Measurements from ENCODE around the gene LANCL3.
"Not testable (repeated sequence)": the region's sequence is repeated elsewhere in the genome, so short reads cannot be mapped to it uniquely, and the experiment has no call there.

Gene LANCL3

DNA sequence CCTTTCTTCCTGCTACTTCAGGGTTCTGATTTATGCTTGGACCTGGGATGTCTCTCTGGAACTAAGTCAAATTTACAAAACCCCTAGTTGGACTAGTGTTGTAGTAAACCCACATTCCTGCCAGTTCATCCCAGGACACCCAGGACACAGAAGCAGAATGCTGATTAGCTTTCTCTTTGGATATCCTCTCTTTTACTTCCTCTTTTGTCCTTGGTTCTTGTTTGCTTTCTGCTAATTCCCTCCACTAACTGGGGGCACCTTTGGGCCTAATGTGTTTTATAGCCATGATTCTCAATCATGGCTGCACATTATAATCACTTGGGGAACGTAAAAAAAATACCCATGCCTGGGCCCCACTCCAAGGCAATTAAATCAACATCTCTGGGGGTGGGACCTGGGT lies 42.5 kb downstream of the LANCL3 start:
- DNase-seq (ENCODE audit: low read depth, low spot score), result no peak

GRCh38 chrX:37627602-37628001 lies 56.1 kb downstream of the LANCL3 start:
- DNase-seq (ENCODE audit: low read depth, low spot score), result no peak

- no peak for DNase-seq (ENCODE audit: low read depth, low spot score)
These were observed 66.6 kb downstream of the LANCL3 start for GRCh38 chrX:37638047-37638446.

DNA sequence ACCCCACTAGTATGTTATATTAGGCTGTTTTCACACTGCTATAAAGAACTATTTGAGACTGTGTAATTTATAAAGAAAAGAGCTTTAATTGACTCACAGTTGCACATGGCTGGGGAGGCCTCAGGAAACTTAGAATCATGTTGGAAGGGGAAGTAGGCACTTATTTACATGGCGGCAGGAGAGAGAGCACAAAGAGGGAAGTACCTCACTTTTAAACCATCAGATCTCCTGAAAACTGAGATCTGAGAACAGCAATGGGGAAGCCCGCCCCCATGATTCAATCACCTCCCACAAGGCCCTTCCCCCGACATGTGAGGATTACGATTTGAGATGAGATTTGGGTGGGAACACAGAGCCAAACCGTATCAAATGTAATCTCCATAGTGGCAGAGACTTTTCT lies 68.7 kb downstream of the LANCL3 start:
- no peak for DNase-seq (ENCODE audit: low read depth, low spot score)

DNA sequence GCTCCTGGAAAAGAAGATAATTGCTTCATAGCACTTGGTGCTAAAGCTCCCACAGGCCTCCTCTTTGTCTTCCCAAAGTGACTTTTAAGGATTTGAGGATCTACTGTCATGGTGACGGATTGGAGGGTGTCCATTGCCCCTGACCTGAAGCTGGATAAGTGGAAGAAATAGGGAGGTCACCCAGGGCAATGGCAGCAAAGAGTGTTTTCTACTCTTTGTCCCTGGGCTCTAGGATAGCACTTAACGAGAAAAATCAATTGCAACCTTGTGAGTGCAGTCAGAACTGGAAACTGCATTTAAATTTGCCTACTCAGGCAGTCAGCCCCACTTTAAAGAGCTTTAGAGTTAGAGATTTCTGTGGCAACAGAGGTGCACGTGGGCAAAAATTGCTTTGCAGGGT lies 70.4 kb downstream of the LANCL3 start:
- no peak for DNase-seq (ENCODE audit: low read depth, low spot score)

DNA sequence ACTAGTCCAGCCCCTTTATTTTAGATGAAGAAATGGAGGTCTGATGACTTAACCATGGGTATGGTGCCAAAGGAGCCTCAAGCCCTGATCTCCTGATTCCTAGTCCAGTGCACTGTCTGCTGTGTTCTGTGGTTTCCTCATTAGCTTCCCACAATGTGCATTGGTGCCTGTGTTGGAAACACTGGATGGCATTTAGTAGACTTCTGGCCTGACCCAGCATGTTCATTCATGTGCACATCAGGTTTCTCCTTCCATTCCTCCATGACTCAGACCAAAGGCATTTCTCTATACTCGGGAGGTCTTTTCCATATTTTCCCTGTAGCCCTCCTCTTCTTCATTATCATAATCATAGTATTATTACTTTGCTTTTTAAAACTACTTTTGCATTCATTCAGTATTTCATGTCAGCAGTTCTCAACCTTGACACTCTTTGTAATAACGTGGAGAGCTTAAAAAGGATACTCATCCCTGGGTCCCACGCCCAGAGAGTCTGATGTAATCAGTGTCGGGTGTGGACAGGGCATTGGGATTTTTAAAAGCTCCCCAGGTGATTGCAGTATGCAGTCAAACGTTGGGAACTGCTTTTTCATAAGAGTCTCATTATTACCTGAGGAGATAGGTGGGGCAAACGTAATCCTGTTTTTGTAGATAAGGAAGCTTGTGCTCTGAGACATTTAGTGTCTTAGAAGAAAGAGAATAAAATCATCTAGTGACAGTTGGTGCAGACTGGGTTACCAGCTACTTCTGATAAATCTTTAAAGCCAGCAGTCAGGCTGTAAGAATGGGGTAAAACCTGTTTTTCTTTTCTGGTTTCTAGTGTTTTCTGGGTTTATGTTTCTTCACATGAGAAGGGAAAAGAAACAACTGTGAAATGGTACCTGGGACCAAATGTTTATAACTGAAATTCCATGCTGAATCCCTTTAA lies 73.2 kb downstream of the LANCL3 start:
- DNase-seq (ENCODE audit: low read depth, low spot score), result no peak

DNA sequence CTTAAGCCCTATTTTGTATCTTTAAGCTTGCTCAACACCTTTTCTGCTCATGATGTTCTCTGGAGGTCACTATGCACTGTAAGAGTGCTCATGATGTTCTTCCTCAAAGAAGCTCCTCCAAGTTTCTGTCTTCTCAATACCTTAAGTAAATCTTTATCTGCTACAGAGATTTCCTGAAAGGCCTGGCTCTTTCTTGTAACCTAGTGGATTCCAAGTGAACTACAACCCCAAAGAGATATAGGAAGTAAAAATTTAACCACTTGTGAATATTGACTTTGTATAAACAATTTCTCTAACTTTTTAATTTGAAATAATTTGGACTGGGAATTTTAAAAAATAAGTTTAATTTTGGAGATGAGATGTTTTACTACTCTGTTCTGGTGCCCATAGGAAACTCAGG lies 74.8 kb downstream of the LANCL3 start:
- DNase-seq (ENCODE audit: low read depth, low spot score), result no peak

DNA sequence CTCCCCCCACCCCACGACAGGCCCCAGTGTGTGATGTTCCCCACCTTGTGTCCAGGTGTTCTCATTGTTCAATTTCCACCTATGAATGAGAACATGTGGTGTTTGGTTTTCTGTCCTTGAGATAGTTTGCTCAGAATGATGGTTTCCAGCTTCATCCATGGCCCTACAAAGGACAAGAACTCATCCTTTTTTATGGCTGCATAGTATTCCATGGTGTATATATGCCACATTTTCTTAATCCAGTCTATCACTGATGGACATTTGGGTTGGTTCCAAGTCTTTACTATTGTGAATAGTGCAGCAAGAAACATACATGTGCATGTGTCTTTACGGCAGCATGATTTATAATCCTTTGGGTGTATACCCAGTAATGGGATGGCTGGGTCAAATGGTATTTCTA lies 79.4 kb downstream of the LANCL3 start:
- not testable (repeated sequence) for DNase-seq (ENCODE audit: low read depth, low spot score)

DNA sequence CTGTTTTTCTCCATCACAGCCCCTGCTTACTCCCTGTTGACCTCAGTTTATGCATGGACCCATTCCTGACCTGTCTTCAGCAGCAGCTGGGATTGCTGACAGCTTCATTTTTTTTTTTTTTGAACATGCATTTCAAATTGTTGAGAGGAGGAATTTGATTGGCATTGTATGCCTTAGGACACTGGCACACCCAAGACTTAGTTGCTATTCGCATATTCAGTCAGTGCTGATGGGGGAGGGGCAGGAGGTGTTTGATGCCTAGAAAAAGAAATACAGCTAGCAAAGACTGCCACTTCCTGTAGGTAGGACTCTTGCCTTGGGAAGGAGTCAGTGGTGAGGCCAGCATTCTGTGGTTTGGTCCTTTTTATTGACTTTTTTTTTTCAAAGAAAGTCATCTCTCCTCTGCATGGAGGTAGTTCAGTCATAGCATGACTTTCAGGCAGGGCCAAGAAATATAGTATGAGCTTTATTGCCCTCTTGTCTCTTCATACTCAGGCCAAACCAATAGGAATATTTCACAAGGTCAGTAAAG lies 80.5 kb downstream of the LANCL3 start:
- no peak for DNase-seq (ENCODE audit: low read depth, low spot score)

DNA sequence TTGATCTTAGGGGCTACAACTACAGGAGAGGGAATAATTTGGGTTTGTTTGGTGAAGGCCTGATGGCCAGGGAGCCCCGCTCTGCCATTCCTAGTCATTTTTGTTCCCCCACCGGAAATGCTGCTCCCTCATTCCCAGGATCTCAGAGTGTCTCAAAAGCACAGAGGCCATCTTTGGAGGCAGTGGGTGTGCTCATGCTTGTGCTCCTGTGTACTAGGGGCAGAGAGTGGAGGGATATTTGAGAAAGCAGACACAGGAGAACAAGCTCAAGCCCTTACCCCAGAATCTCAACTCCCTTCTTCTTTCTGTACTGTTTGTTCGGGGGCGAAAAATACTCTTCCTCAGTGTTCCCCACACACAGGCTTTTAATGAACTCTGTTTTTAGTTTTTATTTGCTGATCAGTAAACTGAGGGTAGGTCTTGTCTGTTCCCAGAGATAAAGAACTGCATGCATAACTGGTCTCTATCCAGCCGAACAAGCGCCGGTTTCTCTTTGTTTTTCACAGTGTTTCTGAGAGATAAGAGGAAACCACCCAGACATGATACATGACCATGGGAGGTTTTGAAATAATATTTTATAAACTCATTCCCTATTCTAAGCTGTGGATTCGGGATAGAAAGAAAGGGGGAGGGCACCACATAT lies 81.2 kb downstream of the LANCL3 start:
- DNase-seq (ENCODE audit: low read depth, low spot score), result no peak

GRCh38 chrX:37653397-37654085 lies 82.1 kb downstream of the LANCL3 start:
- DNase-seq (ENCODE audit: low read depth, low spot score), result no peak

GRCh38 chrX:37658343-37659030 lies 87.0 kb downstream of the LANCL3 start:
- no peak for DNase-seq (ENCODE audit: low read depth, low spot score)

- DNase-seq (ENCODE audit: low read depth, low spot score), result no peak
These were observed 87.6 kb downstream of the LANCL3 start for GRCh38 chrX:37659047-37659446.

DNA sequence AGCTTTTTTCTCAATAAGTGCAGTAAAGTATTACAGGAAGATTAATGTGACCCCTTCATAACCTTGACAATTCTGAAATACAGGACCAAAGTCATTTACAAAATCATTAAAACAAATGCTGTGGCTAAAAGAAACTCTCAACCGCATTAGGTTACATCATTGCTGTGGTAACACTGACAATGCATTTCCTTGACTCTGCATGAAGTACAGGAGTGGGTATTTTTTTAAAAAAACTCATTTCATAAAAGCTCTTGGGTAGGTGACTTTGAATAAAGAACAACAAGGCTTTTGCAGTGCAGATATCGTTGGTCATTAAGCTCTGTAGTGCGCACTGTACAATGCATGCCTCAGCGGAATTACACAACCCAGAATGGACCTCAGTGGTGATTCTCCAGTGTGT lies 90.7 kb downstream of the LANCL3 start:
- DNase-seq (ENCODE audit: low read depth, low spot score), result no peak

DNA sequence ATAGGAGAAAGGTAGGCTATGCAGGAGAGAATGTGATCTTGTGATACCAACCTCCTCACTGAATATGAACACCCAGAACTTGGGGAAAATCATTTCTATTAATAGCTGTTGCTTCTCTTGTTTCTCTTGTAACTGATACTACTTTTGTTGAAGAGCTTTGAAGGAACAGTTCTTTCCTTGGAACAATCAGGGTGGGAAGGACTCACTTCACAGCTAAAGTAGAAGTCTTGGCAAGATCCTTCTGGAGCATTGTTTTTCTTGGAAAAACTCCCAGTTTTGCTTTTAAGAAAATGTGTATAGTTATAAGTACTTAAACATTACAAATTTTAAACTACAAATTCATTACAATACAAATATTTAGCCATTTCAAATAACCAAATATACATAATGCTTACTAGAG lies 95.1 kb downstream of the LANCL3 start:
- DNase-seq (ENCODE audit: low read depth, low spot score), result no peak

GRCh38 chrX:37667141-37667540 lies 95.7 kb downstream of the LANCL3 start:
- DNase-seq (ENCODE audit: low read depth, low spot score), result no peak

GRCh38 chrX:37672563-37672962 lies 101.1 kb downstream of the LANCL3 start:
- DNase-seq (ENCODE audit: low read depth, low spot score), result no peak

DNA sequence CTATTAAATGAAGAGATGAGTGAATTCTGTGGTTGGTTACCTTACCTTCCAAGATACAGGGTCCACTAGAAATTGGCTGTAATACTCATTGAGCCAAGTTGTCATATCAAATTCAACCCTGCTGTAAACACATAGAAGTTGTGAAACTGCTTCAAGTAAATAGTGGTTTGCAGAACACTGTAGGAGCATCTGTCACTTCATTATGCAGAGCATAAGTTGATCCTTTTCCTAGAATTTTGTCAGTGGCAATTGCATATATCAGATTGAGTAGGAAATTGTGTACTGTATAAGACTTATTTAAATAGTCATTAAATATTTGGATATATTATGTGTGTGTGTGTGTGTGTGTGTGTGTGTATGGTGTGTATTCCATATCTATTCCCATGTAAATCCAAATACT lies 105.3 kb downstream of the LANCL3 start:
- DNase-seq (ENCODE audit: low read depth, low spot score), result no peak

- DNase-seq (ENCODE audit: low read depth, low spot score), result no peak
These were observed 105.8 kb downstream of the LANCL3 start for GRCh38 chrX:37677243-37677642.

- no peak for DNase-seq (ENCODE audit: low read depth, low spot score)
These were observed 106.3 kb downstream of the LANCL3 start for GRCh38 chrX:37677765-37678164.

DNA sequence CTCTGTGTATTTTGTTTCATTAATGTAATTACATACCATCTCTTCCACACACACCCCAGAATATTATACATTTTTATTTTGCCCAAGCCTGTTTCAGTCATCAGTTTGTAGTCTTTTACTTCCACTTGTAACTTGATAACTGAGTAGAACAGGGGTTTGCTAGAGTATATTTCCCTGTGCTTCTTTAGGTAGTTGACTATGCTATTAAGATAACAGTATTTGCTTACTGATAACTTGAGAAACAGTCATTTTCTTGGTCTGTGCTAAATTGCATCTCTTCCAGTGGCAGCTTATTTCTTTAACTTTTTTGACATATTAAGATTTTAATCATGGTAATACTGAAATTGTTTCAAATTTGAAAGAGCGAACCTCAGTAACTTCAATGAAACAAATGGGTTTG lies 107.1 kb downstream of the LANCL3 start:
- no peak for DNase-seq (ENCODE audit: low read depth, low spot score)

- DNase-seq (ENCODE audit: low read depth, low spot score), result no peak
These were observed 107.8 kb downstream of the LANCL3 start for GRCh38 chrX:37679230-37679629.

Measured in activated CD4-positive, CD25-positive, alpha-beta regulatory T cell treated with anti-CD3 and anti-CD28 coated beads, Interleukin-2, amount 50 U/mL, for 16 hours (primary cell).